ENCODE results near the gene UBE3C.
"Not testable (repeated sequence)": the region's sequence is repeated elsewhere in the genome, so short reads cannot be mapped to it uniquely, and the experiment has no call there.

Gene UBE3C

DNA sequence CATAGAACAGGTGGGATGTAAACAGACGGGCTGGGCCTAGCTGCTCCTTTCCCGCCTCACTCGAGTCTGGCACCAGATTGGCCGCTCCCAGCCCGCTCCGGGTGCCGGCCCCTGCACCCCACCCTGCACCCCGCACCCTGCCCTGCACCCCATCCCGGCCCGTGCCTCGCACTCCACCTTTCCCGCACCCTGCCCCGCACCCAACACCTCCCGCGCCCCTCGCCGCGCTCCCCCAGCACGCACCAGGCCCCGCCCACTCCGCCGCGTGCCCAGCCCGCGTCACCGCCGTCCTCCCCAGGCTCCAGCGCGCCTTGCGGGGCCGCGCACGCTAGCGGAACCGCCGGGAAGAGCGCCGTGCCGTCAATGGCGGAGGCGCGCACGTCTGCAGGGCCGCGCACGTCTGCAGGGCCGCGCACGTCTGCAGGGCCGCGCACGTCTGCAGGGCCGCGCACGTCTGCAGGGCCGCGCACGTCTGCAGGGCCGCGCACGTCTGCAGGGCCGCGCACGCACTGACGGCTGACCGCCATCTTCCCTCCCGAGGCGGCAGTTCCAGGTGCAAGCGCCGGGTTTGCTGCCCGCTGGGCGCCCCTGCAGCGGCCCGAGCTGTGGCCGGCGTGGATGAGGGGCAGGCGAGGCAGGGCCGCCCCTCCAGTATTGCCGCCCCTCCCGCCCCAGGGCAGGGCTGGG lies at the start of gene UBE3C:
Gene UBE3C (plus strand): TSS at position 503 of the 687 bp plus-strand sequence. CDS start 347 bp downstream, outside the sequence.
- peak within 1 kb of the TSS; percentile 61 to 92 (median 81) for H3K4me3 ChIP-seq
- H3K27ac ChIP-seq = peak within 1 kb of the TSS; percentile 71 to 99 (median 91)

GRCh38 chr7:157089100-157089610 lies 49.6 kb upstream of the UBE3C start:
- Histone ChIP-seq H3K4me3 (no peak overlapping the region), H3K27ac (no peak overlapping the region)

DNA sequence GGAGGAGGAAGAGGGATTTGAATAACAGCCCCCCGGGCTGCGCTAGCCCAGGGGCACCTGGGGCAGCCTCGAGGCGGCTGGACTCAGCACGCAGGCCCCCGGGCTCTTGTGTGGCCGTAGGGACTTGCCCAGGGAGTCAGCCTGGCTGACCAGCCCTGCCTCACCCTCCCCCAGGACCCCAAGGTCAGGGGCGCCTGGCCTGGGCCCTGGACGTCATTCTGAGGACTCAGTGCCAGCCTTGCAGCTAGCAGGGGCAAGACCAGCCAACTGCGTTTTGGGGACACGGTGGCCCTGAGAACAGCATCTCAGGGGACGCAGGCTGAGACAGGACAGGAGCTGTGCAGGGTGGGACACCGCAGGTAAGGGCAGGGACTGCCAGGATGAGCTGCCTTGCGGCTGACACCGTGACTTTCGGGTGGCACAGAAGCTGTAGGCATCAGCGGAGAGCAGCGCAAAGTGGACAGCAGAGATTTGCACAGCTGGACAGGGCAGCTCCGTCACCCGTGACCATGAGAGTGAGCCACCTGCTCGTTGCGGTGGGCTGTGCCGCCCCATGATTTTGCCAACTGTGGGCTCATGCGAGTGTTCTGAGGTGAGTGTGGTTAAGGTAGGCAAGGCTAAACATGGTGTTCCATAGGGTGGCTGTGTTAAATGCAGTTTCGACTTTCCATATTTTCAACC lies 48.1 kb upstream of the UBE3C start:
- no peak overlapping the region for H3K27ac ChIP-seq
- H3K4me3 ChIP-seq = no peak overlapping the region

- no peak overlapping the region for H3K4me3 ChIP-seq
- no peak overlapping the region for H3K27ac ChIP-seq
These were observed 42.3 kb upstream of the UBE3C start for GRCh38 chr7:157096286-157097055.

- H3K4me3 ChIP-seq = no peak overlapping the region
- H3K27ac ChIP-seq = no peak overlapping the region
These were observed 41.7 kb upstream of the UBE3C start for GRCh38 chr7:157097056-157097329.

DNA sequence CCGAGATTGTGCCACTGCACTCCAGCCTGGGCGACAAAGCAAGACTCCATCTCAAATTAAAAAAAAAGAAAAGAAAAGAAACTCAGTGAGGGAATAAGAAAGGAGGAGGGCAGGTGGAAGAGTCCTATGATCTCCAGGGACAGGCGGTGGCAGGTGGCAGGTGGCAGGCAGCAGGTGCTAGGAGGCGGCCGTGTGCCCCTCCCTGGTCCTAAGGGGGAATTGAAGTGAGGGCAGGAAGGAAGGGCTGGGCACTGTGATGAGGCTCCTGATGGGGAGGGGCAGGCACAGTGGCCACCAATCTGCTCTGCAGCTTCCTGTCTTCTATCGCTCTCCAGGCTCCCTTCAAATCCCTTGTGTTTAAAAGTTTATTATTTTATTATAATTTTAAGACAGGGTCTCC lies 41.2 kb upstream of the UBE3C start:
- H3K4me3 ChIP-seq = no peak overlapping the region
- H3K27ac ChIP-seq = no peak overlapping the region

DNA sequence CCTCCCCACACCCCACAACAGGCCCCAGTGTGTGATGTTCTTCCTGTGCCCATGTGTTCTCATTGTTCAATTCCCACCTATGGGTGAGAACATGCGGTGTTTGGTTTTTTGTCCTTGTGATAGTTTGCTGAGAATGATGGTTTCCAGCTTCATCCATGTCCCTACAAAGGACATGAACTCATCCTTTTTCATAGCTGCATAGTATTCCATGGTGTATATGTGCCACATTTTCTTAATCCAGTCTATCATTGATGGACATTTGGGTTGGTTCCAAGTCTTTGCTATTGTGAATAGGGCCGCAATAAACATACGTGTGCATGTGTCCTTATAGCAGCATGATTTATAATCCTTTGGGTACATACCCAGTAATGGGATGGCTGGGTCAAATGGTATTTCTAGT lies 38.7 kb upstream of the UBE3C start:
- not testable (repeated sequence) for H3K4me3 ChIP-seq, H3K27ac ChIP-seq

DNA sequence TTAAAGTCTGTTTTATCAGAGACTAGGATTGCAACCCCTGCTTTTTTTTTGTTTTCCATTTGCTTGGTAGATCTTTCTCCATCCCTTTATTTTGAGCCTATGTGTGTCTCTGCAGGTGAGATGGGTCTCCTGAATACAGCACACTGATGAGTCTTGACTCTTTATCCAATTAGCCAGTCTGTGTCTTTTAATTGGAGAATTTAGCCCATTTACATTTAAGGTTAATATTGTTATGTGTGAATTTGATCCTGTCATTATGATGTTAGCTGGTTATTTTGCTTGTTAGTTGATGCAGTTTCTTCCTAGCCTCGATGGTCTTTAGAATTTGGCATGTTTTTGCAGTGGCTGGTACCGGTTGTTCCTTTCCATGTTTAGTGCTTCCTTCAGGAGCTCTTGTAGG lies 35.1 kb upstream of the UBE3C start:
- H3K4me3 ChIP-seq, H3K27ac ChIP-seq: not testable (repeated sequence)

DNA sequence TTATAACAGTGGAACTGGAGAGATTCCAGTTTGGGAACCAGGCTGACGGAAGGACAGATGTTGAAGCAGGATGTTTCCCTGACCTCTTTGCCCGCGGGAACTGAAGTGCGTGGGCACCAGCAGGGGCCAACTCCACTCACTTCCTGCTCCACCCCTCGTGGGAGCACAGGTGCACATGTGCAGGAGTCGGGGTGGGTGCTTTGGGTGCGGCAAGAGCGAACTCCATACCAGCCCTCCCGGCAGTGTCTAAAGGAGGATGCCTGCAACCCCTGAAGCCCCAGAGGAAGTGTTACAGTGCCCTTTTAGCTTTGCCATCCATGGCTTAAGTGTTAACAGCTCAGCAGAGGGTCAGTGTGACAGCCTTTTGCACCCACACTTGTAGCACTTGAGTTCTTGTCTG lies 27.4 kb upstream of the UBE3C start:
- Histone ChIP-seq H3K27ac (no peak overlapping the region), H3K4me3 (no peak overlapping the region)

GRCh38 chr7:157112706-157113105 lies 26.0 kb upstream of the UBE3C start:
- no peak overlapping the region for H3K27ac ChIP-seq
- H3K4me3 ChIP-seq = no peak overlapping the region

DNA sequence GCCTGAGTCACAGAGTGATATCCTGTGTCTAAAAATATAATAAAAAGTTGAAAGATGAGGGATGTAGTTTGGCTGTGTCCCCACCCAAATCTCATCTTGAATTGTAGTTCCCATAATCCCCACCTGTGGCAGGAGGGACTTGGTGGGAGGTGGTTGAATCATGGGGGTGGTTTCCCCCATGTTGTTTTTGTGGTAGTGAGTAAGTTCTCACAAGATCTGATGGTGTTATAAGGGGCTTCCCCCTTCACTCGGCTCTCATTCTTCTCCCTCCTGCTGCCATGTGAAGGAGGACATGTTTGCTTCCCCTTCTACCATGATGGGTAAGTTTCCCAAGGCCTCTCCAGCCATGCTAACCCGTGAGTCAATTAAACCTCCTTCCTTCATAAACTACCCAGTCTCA lies 25.1 kb upstream of the UBE3C start:
- Histone ChIP-seq H3K27ac (no peak overlapping the region), H3K4me3 (no peak overlapping the region)

DNA sequence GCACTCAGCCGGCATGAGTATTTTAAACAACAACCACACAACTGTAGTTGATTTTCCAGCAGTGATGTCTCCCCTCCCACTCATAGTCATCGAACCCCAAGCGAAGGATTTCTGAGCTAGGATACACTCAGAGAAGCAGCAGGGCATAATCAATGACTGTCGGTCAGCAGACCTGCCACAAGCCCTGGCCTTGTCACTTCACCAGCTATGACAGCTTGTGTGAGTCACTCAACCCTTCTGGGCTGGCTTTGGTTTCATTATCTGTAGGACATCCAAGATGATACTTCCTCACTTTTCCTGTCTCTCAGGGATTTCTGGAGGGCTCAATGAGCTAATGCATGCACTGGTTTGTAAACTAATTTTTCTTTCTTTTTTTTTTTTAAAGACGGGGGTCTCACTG lies 22.0 kb upstream of the UBE3C start:
- no peak overlapping the region for H3K4me3 ChIP-seq
- no peak overlapping the region for H3K27ac ChIP-seq

DNA sequence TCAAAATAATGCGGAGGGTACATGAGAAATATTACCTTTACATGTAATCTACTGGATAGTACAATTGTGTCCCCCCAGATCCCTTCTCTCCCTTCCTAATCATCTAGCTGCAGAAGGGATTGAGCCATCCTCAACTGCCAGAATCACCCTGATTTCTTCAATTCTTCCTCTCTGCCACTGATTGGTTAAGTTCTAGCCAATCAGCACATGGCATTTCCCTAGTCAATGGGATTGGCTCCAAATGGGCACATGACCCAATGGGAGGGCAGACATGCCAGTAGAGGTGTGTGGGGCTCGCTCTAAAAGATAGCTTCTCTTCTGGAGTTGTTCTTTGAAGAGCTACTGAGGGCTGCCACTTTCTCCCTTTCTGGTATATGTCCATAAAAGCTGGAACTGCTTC lies 20.9 kb upstream of the UBE3C start:
- no peak overlapping the region for H3K27ac ChIP-seq
- no peak overlapping the region for H3K4me3 ChIP-seq

GRCh38 chr7:157120181-157120580 lies 18.5 kb upstream of the UBE3C start:
- no peak overlapping the region for H3K4me3 ChIP-seq
- no peak overlapping the region for H3K27ac ChIP-seq

DNA sequence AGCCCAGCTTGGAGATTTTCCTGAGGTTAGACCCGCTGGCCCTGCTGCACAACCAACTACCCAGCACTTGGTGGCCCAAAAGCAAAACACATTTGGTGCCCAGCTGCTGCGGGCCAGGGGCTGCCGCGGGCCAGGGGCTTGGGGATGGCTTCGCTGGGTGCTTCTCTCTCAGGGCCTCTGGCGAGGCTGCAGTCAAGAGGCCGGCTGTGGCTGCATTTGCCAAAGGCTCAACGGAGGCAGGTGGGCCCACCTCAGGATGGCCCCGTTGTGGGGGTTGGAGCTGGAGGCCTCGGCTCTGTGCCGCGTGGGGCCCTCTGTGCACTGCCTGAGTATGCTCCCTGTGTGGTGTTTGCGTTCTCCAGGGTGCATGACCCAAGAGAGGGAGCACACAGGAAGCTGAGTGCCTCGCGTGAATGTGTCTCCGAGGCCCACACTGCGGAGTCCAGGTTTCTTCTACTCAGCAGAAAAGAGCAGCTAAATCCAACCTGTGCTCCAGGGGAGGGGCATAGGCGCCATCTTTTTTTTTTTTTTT lies 17.5 kb upstream of the UBE3C start:
- Histone ChIP-seq H3K4me3 (no peak overlapping the region), H3K27ac (no peak overlapping the region)

DNA sequence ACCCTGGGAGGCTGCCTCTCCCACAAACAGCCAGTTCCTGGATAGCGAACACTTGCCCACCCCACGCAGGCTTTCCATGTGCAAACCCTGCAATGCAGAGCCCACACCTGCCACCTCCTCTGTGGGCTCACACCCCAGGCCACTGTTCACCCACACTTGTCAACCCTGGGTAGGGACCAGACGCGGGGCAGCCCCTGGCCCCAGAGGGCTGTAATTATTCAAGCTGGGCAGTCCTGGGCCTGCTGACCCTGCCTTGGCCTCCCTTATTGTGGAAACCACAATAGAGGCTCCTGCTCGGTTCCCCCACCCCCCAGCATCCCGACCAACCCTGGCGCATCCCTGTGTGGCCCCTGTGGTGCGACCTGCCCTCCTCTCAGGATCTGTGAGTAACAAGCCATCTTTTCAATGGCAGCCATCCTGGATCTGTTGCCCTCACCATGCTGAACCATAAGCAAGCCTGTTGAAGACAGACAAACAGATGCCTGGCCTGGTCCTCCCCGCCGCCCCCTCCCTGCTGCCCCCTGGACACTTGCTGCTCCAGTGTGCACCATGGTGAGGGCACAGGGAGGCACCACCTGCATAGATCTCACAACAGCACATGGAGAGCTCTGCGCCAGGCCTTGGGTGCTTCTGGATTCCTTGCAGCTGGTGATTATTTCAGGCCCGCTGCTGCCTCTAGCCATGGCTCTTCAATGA lies 15.8 kb upstream of the UBE3C start:
- no peak overlapping the region for H3K27ac ChIP-seq
- H3K4me3 ChIP-seq = no peak overlapping the region

GRCh38 chr7:157124690-157125089 lies 14.0 kb upstream of the UBE3C start:
- H3K27ac ChIP-seq = no peak overlapping the region
- no peak overlapping the region for H3K4me3 ChIP-seq

DNA sequence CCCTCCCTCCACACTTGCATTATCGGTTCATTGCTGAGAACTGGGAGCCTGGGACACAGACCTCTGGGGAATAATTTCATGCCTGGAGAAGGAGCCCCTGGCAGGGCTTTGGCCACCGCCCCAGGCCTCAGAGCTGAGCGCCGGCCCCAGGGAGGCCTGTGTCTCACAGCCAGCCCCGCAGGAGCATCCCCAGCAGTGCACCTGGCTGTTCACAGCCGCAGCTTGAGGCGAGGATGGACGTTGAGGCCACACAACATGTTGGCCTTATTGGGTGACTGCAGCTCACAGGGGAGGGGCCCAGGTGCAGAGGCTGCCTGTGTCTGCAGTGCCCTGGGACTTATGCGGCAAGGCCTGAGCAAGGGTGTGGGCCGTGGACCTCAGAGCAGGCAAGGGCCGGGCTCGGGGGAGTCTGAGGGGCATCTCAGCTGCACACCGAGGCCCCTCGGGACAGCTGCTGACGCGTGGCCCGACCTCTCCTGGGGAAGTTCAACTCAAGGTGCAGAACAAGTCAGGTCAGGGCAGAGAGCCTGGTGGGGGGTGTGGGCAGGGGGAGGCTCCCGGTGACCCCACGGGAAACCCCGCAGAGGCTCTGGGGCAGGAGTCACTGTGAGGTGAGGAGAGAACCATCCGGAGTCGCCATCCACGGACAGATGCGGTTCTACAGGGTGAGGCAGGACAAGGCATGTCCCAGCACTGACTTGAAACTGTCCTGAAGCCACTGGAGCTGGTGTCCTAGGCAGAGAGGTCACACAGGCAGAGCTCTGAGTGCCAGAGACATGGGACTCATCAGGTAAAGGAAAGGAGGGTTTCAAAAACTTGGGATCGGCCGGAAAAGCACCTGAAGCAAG lies 13.1 kb upstream of the UBE3C start:
- H3K4me3 ChIP-seq = no peak overlapping the region

GRCh38 chr7:157126921-157127320 lies 11.8 kb upstream of the UBE3C start:
- no peak overlapping the region for H3K4me3 ChIP-seq
- H3K27ac ChIP-seq = no peak overlapping the region

More for the DNA sequence above, 13.1 kb upstream of the UBE3C start:
- no peak overlapping the region for H3K27ac ChIP-seq
